Hematopoietic multipotent progenitor cell treated with erythropoietin and hydrocortisone succinate and interleukin-3 and kit ligand, for 17 days (in vitro differentiated cells): ENCODE results near the gene PITX1.
"Not testable (repeated sequence)": the region's sequence is repeated elsewhere in the genome, so short reads cannot be mapped to it uniquely, and the experiment has no call there.

Experiments used
- DNase-seq: peaks from one replicate; pipeline ENCODE4 v3.0.0-alpha.2; 2015; ENCODE audit warnings: low spot score

PITX1 gene

GRCh38 chr5:135009736-135010501 is 24.1 kb downstream of the PITX1 start:
- no peak for DNase-seq

- no peak for DNase-seq
Observed at GRCh38 chr5:135008981-135009735, 24.9 kb downstream of the PITX1 start.

- no peak for DNase-seq
Observed at GRCh38 chr5:135008556-135008955, 25.5 kb downstream of the PITX1 start.

- DNase-seq, result no peak
Observed at GRCh38 chr5:135007749-135008363, 26.2 kb downstream of the PITX1 start.

- DNase-seq, result no peak
Observed at GRCh38 chr5:135007305-135007704, 26.7 kb downstream of the PITX1 start.

- DNase-seq, result no peak
Observed at GRCh38 chr5:135005076-135005475, 29.0 kb downstream of the PITX1 start.

GRCh38 chr5:135004376-135004775 is 29.7 kb downstream of the PITX1 start:
- DNase-seq, result no peak

- DNase-seq, result not testable (repeated sequence)
Observed at GRCh38 chr5:134998068-134998467, 36.0 kb downstream of the PITX1 start.

- no peak for DNase-seq
Observed at GRCh38 chr5:134997015-134997414, 37.0 kb downstream of the PITX1 start.

- no peak for DNase-seq
Observed at GRCh38 chr5:134995850-134996402, 38.1 kb downstream of the PITX1 start.

- DNase-seq, result no peak
Observed at GRCh38 chr5:134994560-134995156, 39.4 kb downstream of the PITX1 start.

- DNase-seq, result no peak
Observed at GRCh38 chr5:134993161-134993560, 40.9 kb downstream of the PITX1 start.

GRCh38 chr5:134992148-134992547 is 41.9 kb downstream of the PITX1 start:
- no peak for DNase-seq

- not testable (repeated sequence) for DNase-seq
Observed at GRCh38 chr5:134990183-134990582, 43.8 kb downstream of the PITX1 start.

GRCh38 chr5:134989266-134989830 is 44.7 kb downstream of the PITX1 start:
- DNase-seq, result no peak

- DNase-seq, result no peak
Observed at GRCh38 chr5:134982230-134982629, 51.8 kb downstream of the PITX1 start.

GRCh38 chr5:134979416-134979815 is 54.6 kb downstream of the PITX1 start:
- no peak for DNase-seq
